K562 (cell line): Measurements from ENCODE around the gene KCP. TPM values are rescaled to one million over a fixed set of nuclear protein-coding genes. Genes with fewer than 3 reads are reported as not detected.

Experiments
- CEBPB ChIP-seq: fragments of 450-650 bp; IDR thresholded peaks from 2 replicates; pipeline ENCODE4 v1.6.1; 2016; ENCODE audit warnings: missing genetic modification characterization, missing compliant biosample characterization
- CREB5 ChIP-seq: fragments of 250-450 bp; sonication (Bioruptor Pico); IDR thresholded peaks from 2 replicates; pipeline ENCODE4 v1.5.0; 2020; ENCODE audit warnings: mild to moderate bottlenecking
- EGR1 ChIP-seq: fragments of 450-650 bp; conservative IDR thresholded peaks from 2 replicates; pipeline ENCODE4 v1.6.1; 2017; ENCODE audit warnings: mild to moderate bottlenecking
- ELK3 ChIP-seq: fragments of 450-650 bp; formaldehyde crosslinking; IDR thresholded peaks from 2 replicates; pipeline ENCODE4 v1.4.0; 2020; ENCODE audit warnings: mild to moderate bottlenecking
- GTF2B ChIP-seq: IDR thresholded peaks from 2 replicates; pipeline ENCODE4 v1.6.1; 2011; ENCODE audit not compliant: insufficient read length; ENCODE audit errors: extremely low read depth
- HDAC1 ChIP-seq, 2 experiments: fragments of 450-650 bp; IDR thresholded peaks; 2 replicates each; pipeline ENCODE4 v1.6.1; 2016 to 2017; ENCODE audit warnings: inconsistent platforms in 1 of 2, mild to moderate bottlenecking in 1 of 2, moderate library complexity in 1 of 2
- HMGXB4 ChIP-seq: sonication (generic); formaldehyde crosslinking; IDR thresholded peaks from 2 replicates; pipeline ENCODE4 v1.8.1; 2023; ENCODE audit warnings: mild to moderate bottlenecking, missing genetic modification reagents
- MEF2A ChIP-seq: IDR thresholded peaks from 2 replicates; pipeline ENCODE4 v1.6.1; 2011; ENCODE audit warnings: low read depth, mild to moderate bottlenecking, low read length, moderate library complexity; ENCODE audit not compliant: control insufficient read depth
- MTA3 ChIP-seq: fragments of 450-650 bp; formaldehyde crosslinking; IDR thresholded peaks from 2 replicates; pipeline ENCODE4 v1.6.1; 2017; ENCODE audit warnings: mild to moderate bottlenecking, borderline replicate concordance
- NCOA6 ChIP-seq: fragments of 450-650 bp; IDR thresholded peaks from 2 replicates; pipeline ENCODE4 v1.6.1; 2017; ENCODE audit warnings: mild to moderate bottlenecking
- NFE2 ChIP-seq: IDR thresholded peaks from 2 replicates; pipeline ENCODE4 v1.6.1; 2014; ENCODE audit warnings: antibody characterized with exemption, low read depth
- NR2C1 ChIP-seq, 2 experiments: fragments of 450-650 bp; IDR thresholded peaks; 2 replicates each; pipeline ENCODE4 v1.6.1; 2017; ENCODE audit warnings: mild to moderate bottlenecking in 2 of 2, antibody characterized with exemption in 1 of 2, inconsistent platforms in 1 of 2, missing compliant biosample characterization in 1 of 2, missing genetic modification characterization in 1 of 2
- NR4A1 ChIP-seq, 2 experiments: fragments of 250-450 bp in 1 of 2; fragments of 450-650 bp in 1 of 2; sonication (Bioruptor Pico) in 1 of 2; IDR thresholded peaks; 2 replicates each; pipeline versions ENCODE4 v1.4.0 to v1.6.1; 2016 to 2020; ENCODE audit warnings: mild to moderate bottlenecking in 2 of 2, missing compliant biosample characterization in 1 of 2, missing genetic modification characterization in 1 of 2, moderate library complexity in 1 of 2
- OTX1 ChIP-seq: fragments of 450-650 bp; formaldehyde crosslinking; IDR thresholded peaks from 2 replicates; pipeline ENCODE4 v1.4.0; 2022; ENCODE audit warnings: mild to moderate bottlenecking
- PPARD ChIP-seq: fragments of 250-450 bp; sonication (Bioruptor Pico); IDR thresholded peaks from 2 replicates; pipeline ENCODE4 v1.8.0; 2022; ENCODE audit warnings: inconsistent platforms, mild to moderate bottlenecking, moderate library complexity
- PRPF4 ChIP-seq: fragments of 200-400 bp; formaldehyde crosslinking; IDR thresholded peaks from one replicate; pipeline ENCODE4 v1.6.1; 2017; ENCODE audit warnings: low read length, low read depth, mild to moderate bottlenecking; ENCODE audit not compliant: insufficient read depth, poor library complexity, severe bottlenecking
- SIN3A ChIP-seq, 2 experiments: fragments of 150-350 bp in 1 of 2; IDR thresholded peaks; 2 replicates each; pipeline ENCODE4 v1.6.1; 2011 to 2016; ENCODE audit warnings: borderline replicate concordance in 2 of 2, low read depth in 2 of 2, low read length in 2 of 2, mild to moderate bottlenecking in 2 of 2, moderate library complexity in 2 of 2; ENCODE audit not compliant: control insufficient read depth in 1 of 2
- SIN3B ChIP-seq: fragments of 450-650 bp; IDR thresholded peaks from 2 replicates; pipeline ENCODE4 v1.6.1; 2017; ENCODE audit warnings: low read depth, mild to moderate bottlenecking, moderate library complexity
- SMAD1 ChIP-seq: fragments of 150-350 bp; IDR thresholded peaks from 2 replicates; pipeline ENCODE4 v1.6.1; 2014; ENCODE audit warnings: low read length, low read depth; ENCODE audit not compliant: partially characterized antibody
- SMAD2 ChIP-seq: fragments of 150-350 bp; IDR thresholded peaks from 2 replicates; pipeline ENCODE4 v1.6.1; 2014; ENCODE audit warnings: low read depth, mild to moderate bottlenecking, low read length
- SMARCA4 ChIP-seq: fragments of 450-650 bp; IDR thresholded peaks from 2 replicates; pipeline ENCODE4 v1.6.1; 2016
- TGIF2 ChIP-seq: sonication (generic); formaldehyde crosslinking; IDR thresholded peaks from 2 replicates; pipeline ENCODE4 v1.8.1; 2022; ENCODE audit warnings: mild to moderate bottlenecking, missing genetic modification reagents, moderate library complexity
- ZNF224 ChIP-seq: sonication (generic); formaldehyde crosslinking; IDR thresholded peaks from 2 replicates; pipeline ENCODE4 v1.8.0; 2022; ENCODE audit warnings: mild to moderate bottlenecking, missing genetic modification reagents
- ZNF239 ChIP-seq: fragments of 250-450 bp; sonication (Bioruptor Pico); IDR thresholded peaks from 2 replicates; pipeline ENCODE4 v1.4.0; 2020; ENCODE audit warnings: mild to moderate bottlenecking
- ZNF316 ChIP-seq: fragments of 450-650 bp; IDR thresholded peaks from 2 replicates; pipeline ENCODE4 v1.6.1; 2016
- polyA plus RNA-seq, 8 experiments: library from polyadenylated mRNA; depleted of rRNA in 4 of 8; stranded (reverse) in 5 of 8; unstranded in 3 of 8; fragments of >200 nt; fragmentation: Nextera tagmentation in 2 of 8; fragmentation: Illumina TruSeq in 1 of 8; extraction: Ambion mirVana in 2 of 8; extraction: Trizol in 1 of 8; gene quantifications; 2 replicates each; pipeline versions ENCODE4 v1.2.1 to v1.2.3, GENCODE V29; 2011 to 2014; ENCODE audit warnings: inconsistent platforms in 1 of 8, missing spikeins in 1 of 8
- total RNA-seq, 7 experiments: library from RNA; depleted of rRNA in 6 of 7; stranded (reverse); fragments of >200 nt in 6 of 7; fragmentation: Illumina TruSeq in 2 of 7; extraction: Trizol in 2 of 7; gene quantifications; 2 replicates each; pipeline versions ENCODE4 v1.2.1 to v1.2.3, GENCODE V29; 2011 to 2021; ENCODE audit warnings: low replicate concordance in 1 of 7

The KCP gene
- total and polyA plus RNA-seq, 9 of the 15 experiments (the other 6 are each of a cell fraction or from before 2014, with no cell fraction given) = 0.06 to 0.17 (median 0.12) TPM; not detected in 3

- TF ChIP-seq PRPF4 (no peak), SIN3B (0 out of 2 replicates have a peak, but pooled peaks have one; percentile 27), EGR1 (no peak), ELK3 (no peak), MTA3 (peak; percentile 16; the same call in 1 of the 2 replicates), SIN3A (IDR thresholded peaks at IDR 0.05; ENCODE audit: borderline replicate concordance in 2 of 2, control insufficient read depth in 1 of 2, low read depth in 2 of 2, low read length in 2 of 2) (0 out of 4 replicates have a peak, but pooled peaks of 1 of the 2 experiments have one; percentile 16), SMARCA4 (peak; percentile 49; the same call in 1 of the 2 replicates), HDAC1 (IDR thresholded peaks at IDR 0.05) (no peak; a peak in 1 of 4 replicates), OTX1 (no peak), NFE2 (no peak), NCOA6 (no peak), NR2C1 (IDR thresholded peaks at IDR 0.05) (no peak), NR2C1 (tag; IDR thresholded peaks at IDR 0.05) (no peak), ZNF316 (no peak), NR4A1 (CRISPR knock-in tag; IDR thresholded peaks at IDR 0.05) (no peak), NR4A1 (tag; IDR thresholded peaks at IDR 0.05) (0 out of 2 replicates have a peak, but pooled peaks have one; percentile 52), PPARD (CRISPR knock-in tag) (no peak), MEF2A (0 out of 2 replicates have a peak, but pooled peaks have one; percentile 5), GTF2B (no peak), CEBPB (tag) (no peak), ZNF224 (CRISPR knock-in tag) (no peak), HMGXB4 (CRISPR knock-in tag) (0 out of 2 replicates have a peak, but pooled peaks have one; percentile 2), TGIF2 (no peak), SMAD1 (no peak), ZNF239 (CRISPR knock-in tag) (no peak), CREB5 (CRISPR knock-in tag) (no peak), SMAD2 (no peak)
These were observed 47.0 kb downstream of the KCP start (continued) for GRCh38 chr7:128863433-128863989.
